Cortex of kidney (tissue), 1 donor: ENCODE results near the gene ENTREP1.
"Not testable (repeated sequence)": the region's sequence is repeated elsewhere in the genome, so short reads cannot be mapped to it uniquely, and the experiment has no call there.

Experiments
- DNase-seq: peaks from one replicate; lab custom pipeline; 2025; lab: John Stamatoyannopoulos, UW

Gene ENTREP1

DNA sequence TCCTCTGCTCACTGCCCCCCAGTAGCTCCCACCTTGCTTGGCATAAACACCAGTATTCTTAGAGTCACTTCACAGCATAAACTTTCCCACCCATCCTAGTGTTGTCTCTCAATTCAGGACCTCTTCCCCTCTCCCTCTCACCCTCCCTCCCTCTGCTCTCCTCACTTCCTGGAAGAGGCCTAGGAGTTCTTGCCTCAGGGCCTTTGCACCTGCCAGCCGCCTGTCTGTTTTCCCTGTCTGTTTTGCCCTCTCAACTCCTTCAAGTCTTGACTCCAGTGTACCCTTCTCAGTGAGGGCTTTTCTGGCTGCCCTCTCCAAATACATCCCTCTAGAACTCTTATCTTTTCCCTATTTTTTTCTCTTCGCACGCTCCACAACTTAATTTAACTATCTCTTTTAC, 86.2 kb downstream of the ENTREP1 start:
- DNase-seq, result no peak

DNA sequence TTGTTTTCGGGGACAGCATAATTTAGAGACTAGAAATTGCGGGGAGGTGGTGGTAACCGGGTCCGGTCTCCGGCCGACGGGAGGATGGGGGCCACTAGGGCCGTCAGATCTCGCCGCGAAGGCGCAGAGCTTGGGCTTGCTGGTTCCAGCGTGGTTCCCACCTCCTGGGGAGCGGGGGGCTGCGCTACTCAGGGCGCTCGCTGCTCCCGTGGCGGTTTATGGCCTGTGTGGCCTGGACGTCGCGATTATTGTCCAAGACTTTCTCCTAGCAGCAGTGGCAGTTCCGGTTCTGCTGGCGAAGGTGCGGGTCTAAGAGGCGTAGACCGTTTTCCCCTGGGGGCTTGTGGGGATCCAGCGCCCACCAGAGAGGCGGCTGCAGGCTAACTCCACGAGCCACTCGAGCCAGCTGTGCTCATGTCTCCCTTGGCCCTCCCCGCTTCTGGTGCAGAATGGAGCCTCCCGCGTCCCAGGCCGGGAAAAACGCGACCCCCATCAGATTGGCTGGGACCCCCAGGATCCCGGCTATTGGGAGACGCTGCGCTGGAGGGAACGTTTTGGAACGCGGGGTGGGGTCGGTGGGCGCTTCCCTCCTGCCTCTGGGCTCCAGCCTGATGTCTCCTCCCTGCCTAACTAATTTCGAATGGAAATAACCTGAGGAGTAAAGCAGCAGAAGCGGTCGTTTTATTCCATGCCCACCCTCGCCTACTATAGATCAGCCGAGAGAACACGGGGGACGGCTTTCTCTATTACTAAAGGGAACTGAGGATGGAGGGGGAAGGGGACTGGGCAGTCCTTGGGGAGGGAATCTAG, 87.1 kb downstream of the ENTREP1 start:
- no peak for DNase-seq

DNA sequence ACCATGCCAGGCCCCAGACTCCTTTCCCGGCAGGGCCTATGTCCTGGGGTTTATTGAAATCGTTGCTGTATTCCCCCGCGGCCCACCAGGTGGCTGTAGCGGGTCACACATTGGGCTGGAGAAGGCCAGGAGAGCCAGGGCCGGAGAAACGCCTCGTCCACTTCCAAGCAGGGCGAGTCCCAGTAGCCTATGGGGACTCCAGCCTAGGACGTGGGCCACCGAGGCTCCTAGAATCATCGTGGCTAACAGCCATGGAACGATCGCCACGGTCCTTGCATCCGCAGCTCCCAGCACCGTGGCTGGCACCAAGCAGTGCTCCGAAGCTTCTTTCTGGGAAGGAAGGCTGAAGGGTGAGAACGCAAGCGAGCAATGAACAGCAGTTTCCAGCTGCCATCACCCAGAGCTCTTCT, 87.7 kb downstream of the ENTREP1 start:
- DNase-seq, result no peak

DNA sequence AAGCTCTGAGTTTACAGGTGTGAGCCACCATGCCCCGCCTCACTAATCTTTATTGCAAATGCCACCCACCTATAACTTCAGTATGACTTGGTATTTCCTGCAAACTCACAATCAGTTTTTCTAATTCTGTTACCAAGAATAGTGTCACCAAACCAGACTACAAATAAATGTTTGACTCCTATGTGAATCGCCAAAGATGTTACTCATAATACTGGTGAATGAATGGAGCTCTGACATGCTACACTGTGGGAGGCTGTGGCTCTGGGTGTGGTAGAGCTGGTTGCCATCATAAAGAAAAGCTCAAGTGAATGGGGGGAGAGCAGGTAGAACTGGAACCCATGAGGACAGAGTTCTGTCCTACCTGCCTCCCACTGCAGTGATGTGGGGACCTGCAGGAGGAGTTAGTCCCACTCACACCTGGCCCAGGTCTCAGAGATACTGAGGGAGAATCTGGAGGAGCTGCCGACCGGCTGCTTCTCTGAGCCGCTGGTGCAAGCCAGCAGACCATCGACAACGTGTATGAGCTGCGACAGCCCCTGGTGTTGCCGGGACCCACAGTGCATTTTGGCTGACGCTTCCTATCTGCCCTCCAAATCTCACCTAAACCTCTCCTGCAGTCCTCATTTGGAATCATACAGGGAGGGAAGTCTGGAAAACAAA, 95.7 kb downstream of the ENTREP1 start:
- no peak for DNase-seq

DNA sequence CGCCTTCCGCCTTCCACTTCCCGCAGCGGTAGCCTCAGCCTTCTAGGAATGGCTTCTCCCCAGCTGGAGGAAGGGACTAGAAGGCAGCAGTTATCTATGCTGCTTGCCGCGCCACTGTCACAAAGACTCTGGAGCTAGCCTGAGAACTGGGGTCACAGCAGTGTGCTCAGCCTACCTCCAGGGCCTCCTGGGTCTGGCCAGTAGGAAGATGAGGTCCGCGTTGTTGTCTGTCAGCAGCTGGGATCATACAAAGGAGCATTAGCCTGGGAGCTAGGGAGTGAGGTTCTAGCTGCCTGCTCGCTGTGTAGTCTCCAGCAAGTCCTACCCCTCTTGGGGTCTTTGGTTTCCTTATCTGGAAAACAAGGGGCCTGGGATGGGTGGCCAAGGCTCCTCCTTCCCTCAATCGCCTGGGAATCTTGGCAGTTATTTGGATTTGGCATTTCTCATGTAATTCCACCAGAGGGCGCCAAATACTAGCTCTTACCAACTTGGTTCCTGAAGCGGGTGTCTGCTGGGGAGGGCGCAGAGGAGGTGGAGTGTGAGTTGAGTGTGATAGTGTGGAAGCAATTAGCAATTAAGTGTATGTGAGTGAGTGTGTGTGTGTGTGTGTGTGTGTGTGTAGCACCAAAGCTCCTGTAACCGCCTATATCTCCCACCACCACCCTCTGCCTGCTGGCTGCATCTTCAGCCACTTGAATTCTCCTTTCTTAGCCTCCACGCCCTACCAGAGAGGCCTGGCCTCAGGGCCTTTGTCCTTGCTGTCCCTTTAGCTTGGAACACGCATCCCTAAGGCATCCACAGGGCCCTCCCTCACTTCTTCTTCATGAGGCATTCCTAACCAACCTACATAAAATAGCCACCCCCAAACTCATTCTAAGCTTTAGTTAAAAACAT, 97.1 kb downstream of the ENTREP1 start:
- DNase-seq, result no peak

DNA sequence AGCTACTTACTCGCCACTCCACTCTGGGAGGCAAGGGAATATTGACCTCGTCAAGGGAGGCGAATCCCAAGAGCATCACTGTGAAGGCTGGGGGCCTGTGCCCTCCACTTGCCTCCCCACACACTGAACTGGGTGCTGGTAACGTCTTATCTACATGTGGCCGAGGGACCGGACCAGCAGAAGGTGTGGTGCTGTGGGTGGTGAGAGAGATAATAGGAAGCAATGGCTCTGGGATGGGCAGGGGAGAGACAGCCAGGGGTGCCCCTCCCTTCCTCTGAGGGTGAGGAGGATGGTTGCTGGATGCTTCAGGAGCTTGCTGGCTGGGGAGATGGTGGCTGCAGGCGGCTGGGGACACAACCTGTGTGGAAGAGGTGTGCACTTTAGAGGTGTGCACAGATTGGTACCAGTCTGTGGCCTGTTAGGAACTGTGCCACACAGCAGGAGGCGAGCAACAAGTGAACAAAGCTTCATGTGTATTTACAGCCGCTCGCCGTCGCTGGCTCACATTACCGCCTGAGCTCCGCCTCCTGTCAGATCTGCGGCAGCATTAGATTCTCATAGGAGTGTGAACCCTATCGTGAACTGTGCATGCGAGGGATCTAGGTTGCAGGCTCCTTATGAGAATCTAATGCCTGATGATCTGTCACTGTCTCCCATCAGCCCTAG, 100.3 kb downstream of the ENTREP1 start:
- no peak for DNase-seq

DNA sequence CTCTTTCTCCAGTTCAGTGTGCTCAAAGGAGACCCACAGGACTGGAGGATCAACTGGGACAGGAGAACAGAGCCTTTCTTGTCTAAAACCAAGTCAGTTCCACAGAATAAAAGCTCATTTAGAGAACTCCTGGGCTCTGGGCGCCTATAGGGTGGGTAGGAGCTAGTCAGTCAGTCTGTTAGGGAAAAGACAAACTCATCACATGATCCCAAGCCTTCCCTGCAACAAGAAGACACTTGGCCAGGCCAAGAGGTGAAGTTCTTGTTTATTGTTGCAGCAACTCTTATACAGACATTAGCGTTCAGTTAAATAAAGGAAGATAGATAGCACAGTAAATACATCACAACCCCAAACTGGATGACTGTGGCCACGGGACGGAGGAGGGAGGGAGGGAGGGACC, 102.3 kb downstream of the ENTREP1 start:
- DNase-seq, result no peak

DNA sequence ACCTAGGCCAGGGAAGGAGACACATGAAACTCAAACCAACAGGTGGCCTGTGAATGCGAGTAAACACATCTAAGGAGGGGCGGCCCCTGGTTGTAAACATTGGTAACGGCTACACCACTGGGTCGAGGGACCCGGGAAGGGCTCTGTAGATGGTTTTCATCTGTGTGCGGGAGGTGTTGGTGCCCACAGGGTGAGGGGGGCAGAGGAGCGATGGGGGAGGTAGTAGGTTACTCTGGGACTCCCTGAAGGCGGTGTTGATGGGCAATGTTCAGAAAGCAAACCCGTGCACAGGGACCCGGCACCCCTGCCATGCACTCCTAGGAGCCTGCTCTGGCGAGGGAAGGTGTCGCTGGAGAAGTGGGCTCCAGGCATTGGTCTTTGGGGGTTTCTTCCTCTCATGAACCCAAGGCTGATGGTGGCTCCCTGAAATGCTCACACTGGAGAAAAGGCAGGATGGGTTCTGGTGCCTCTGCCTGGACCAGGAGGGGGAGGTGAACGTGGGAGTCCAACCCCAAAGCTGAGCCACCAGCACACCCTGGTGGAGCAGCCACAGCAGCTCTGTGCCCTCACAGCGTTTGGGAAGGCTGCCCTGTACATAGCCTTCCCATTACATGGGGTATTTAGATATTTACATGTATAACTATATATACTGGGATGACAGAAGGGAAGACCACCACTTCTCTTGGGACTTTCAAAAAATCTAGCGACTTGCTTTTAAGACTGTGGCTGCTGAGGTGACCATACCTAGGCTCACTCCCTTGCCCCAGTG, 103.2 kb downstream of the ENTREP1 start:
- no peak for DNase-seq

DNA sequence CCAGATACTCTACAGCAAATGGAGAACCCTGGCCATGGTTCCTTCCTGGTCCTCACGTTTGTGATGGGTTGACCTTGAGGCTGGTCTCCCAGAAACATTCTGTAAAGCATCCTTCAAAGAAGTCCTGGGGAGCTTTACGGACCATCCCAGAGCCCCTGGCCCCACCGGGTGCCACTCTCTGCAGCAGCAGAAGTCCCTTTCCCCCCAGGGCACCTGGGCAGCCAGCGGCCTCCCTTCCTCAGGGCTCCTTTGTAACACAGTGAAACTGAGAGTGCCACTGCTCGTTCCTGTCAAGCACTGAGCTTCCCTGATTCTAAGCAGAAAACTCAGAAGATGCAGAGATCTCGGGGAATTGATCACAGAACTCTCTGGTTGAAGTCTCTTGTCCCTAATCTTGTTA, 104.3 kb downstream of the ENTREP1 start:
- no peak for DNase-seq

DNA sequence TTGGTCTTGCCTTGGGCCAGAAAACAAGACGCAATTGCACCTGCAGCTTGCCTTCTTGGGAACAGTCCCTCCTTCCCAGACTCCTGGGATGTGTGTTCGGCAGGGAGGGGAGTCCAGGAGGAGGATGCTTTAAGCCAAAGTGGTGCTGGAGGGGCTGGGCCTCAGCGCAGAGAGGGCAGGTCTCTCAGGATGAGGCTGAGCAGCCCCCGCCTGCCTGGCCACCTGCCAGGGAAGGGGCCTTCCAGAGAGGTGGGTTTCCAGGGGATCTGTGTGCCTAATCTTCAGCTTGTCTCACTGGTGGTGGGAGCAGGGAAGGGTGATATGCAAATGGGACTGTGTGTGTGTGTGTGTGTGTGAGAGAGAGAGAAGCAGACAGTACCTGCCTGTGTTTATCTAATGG, 105.2 kb downstream of the ENTREP1 start:
- DNase-seq, result no peak

DNA sequence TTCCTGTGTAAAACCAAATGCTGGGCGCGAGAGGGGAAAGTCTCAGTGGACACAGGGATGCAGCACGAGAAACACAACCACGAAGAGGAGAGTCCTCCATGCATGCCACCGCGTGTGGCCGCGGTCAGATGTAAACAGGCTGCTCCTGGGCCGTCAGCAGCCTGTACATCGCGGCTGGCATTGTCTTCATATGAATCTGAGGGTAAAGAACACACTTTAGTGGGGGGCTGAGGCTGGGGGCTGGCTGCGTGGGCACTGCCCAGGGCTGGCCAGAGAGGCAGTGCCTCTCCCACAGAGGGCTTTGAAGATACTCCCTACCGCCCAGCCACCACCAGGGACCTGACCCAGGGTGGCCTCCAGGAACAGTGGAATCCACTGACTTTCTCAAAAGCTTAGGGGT, 106.2 kb downstream of the ENTREP1 start:
- DNase-seq, result no peak

DNA sequence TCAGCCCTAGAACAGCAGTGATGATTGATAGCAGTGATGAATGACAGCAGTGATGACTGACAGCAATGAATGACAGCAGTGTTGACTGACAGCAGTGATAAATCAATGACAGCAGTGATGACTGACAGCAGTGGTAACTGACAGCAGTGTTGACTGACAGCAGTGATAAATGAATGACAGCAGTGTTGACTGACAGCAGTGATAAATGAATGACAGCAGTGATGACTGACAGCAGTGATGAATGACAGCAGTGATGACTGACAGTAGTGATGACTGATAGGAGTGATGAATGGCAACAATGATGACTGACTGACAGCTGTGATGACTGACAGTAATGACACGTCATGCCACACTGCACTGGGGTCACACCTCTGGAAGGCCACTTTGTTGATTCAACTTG, 106.8 kb downstream of the ENTREP1 start:
- no peak for DNase-seq

DNA sequence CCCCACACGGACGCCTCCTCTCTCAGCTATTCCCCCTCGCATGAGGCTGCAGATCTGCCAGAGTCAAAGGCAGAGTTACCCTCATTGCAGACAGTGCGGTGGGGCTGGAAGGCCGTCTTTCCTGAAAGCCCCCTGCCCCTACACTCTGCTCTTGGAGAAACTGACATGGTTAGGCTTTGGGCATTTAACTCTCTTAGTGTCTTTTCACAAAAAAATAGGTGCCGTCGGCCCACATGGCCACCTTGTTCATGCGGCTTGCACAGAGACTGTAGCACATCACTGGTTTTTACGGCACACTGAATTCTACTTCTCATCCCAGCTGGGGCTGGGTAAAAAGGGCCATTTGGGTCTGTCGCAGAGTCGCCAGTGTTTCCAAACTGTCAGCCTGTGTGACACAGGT, 107.6 kb downstream of the ENTREP1 start:
- DNase-seq, result no peak

DNA sequence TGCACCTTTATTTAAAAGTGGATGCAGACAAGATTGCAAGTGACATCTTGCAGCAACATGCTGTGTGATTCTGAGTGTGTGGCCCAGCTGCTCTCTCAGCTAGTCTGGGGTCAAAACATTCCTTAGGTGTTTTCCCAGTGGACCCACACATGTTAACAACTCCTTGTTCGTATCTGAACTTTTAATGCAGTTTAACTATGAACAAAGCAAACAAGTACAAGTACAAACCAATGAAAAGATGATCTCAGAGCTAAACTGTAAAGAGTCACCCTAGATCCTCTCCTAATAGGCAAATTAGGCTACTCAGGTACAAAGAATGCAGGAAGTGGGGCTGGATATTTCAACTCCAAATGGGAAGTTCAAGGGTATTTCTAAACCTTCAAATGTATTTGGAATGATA, 108.4 kb downstream of the ENTREP1 start:
- DNase-seq, result no peak

DNA sequence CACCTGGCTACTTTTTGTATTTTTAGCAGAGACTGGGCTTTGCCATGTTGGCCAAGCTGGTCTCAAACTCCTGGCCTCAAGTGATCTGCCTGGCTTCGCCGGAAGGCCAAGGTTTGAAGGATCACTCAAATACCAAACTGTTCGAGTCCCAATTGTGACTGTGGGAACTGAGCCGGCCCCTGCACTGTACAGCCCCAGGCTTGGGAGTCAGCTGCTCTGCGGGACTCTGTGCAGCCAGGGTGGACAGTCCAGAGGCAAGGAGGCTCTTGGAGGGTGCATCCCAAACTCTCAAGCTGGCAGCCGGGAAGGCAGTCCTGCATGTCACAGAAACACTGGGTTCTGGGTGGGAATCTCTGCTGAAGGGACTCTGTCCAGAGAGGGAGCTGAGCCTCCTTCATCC, 109.0 kb downstream of the ENTREP1 start:
- no peak for DNase-seq

DNA sequence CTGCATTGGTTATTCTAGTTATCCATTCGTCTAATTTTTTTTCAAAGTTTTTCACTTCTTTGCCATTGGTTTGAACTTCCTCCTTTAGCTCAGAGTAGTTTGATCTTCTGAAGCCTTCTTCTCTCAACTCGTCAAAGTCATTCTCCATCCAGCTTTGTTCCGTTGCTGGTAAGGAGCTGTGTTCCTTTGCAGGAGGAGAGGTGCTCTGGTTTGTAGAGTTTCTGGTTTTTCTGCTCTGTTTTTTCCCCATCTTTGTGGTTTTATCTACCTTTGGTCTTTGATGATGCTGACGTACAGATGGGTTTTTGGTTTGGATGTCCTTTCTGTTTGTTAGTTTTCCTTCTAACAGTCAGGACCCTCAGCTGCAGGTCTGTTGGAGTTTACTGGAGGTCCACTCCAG, 114.6 kb downstream of the ENTREP1 start:
- DNase-seq, result not testable (repeated sequence)

DNA sequence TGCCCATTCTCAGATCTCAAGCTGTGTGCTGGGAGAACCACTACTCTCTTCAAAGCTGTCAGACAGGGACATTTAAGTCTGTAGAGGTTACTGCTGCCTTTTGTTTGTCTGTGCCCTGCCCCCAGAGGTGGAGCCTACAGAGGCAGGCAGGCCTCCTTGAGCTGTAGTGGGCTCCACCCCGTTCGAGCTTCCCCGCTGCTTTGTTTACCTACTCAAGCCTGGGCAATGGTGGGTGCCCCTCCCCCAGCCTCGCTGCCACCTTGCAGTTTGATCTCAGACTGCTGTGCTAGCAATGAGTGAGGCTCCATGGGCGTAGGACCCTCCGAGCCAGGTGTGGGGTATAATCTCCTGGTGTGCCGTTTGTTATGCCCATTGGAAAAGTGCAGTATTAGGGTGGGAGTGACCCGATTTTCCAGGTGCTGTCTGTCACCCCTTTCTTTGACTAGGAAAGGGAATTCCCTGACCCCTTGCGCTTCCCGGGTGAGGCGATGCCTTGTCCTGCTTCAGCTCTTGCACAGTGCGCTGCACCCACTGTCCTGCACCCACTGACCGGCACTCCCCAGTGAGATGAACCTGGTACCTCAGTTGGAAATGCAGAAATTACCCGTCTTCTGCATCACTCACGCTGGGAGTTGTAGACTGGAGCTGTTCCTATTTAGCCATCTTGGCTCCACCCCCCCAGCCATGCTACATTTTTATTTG, 115.4 kb downstream of the ENTREP1 start:
- not testable (repeated sequence) for DNase-seq
